Measurements from ENCODE around the gene BTBD9. TPM values are rescaled to one million over a fixed set of nuclear protein-coding genes. Genes with fewer than 3 reads are reported as not detected.

BTBD9 gene
- total and polyA plus RNA-seq, 2 of the 13 experiments (the other 11 are each of a cell fraction or from before 2014, with no cell fraction given), result 1.2 to 3.0 TPM

- TF ChIP-seq SNAPC4 (CRISPR knock-in tag; IDR thresholded peaks at IDR 0.05), result no peak
These were observed 117.4 kb downstream of the BTBD9 start (continued) for GRCh38 chr6:38522322-38522721.

- ATAC-seq (no peak), DNase-seq (ENCODE audit: low spot score) (no peak), FAIRE-seq (no peak)
- H2AFZ ChIP-seq (ENCODE audit: low read length), result no peak overlapping the region
- H3K27me3 ChIP-seq (ENCODE audit: control insufficient read depth in 1 of 2, insufficient read depth in 2 of 2, low read length in 2 of 2), result no peaks in the 10 kb centered on the region; a peak in 1 of 5 replicates
- peaks cover 24% of the 10 kb centered on the region for H3K4me1 ChIP-seq (ENCODE audit: insufficient read depth, low read length)
- BruUV-seq (replicated peaks), result no TSS peak
- ChIA-PET POLR2A (no interaction called here), CTCF (ENCODE audit: low intra/inter-chr PET ratio, low total read pairs) (no interaction called here)
- intact Hi-C loops (cut with micrococcal nuclease; ENCODE audit: unreplicated experiment), result no loop called here
- H3K9ac ChIP-seq (ENCODE audit: insufficient read depth, low read depth, low read length), result no peak overlapping the region
- in situ Hi-C loops (cut with HindIII; ENCODE audit: extremely low pct_ligation_motif_present, low pct_unique_long_range_greater_than_20kb), result no loop called here
- H3K4me3 ChIP-seq (replicated peaks in 1 of 3; ENCODE audit: insufficient read depth in 1 of 3, low read depth in 2 of 3, low read length in 3 of 3), result no peak overlapping the region
- no peak overlapping the region for H3K27ac ChIP-seq (ENCODE audit: extremely low read length, insufficient read depth, low read length)
- TF ChIP-seq KDM4B (CRISPR knock-in tag; IDR thresholded peaks at IDR 0.05) (no peak), ZNF543 (CRISPR knock-in tag; IDR thresholded peaks at IDR 0.05) (no peak), ZNF839 (CRISPR knock-in tag; IDR thresholded peaks at IDR 0.05; ENCODE audit: borderline replicate concordance) (no peak)
- H3K9me3 ChIP-seq (ENCODE audit: low read length), result no peaks in the 10 kb centered on the region
- no peak overlapping the region for H3K4me2 ChIP-seq (ENCODE audit: low read depth, low read length)
- no peaks in the 10 kb centered on the region for H3K36me3 ChIP-seq (replicated peaks in 1 of 2; ENCODE audit: control insufficient read depth in 1 of 2, insufficient read depth in 2 of 2, low read length in 2 of 2)
- no peaks in the 10 kb centered on the region for H4K20me1 ChIP-seq (ENCODE audit: insufficient read depth, low read length)
- no peaks in the 10 kb centered on the region for H3K79me2 ChIP-seq (ENCODE audit: insufficient read depth, low read length)
These were observed 121.0 kb downstream of the BTBD9 start for GRCh38 chr6:38518511-38519304.
